Measurements from ENCODE around the gene FLT4. TPM values are rescaled to one million over a fixed set of nuclear protein-coding genes. Genes with fewer than 3 reads are reported as not detected.
"Not testable (repeated sequence)": the region's sequence is repeated elsewhere in the genome, so short reads cannot be mapped to it uniquely, and the experiment has no call there.

Gene FLT4
- total RNA-seq, 1 experiment from 2014 or later, result 0.44 TPM

GRCh38 chr5:180658774-180659564, 9.6 kb upstream of the FLT4 start:
- Histone ChIP-seq H3K4me1 (ENCODE audit: control insufficient read depth, insufficient read depth, low read length) (no peaks in the 10 kb centered on the region), H3K27ac (ENCODE audit: low read length) (no peak overlapping the region), H3K36me3 (ENCODE audit: control insufficient read depth, insufficient read depth, low read length) (no peaks in the 10 kb centered on the region), H3K4me3 (ENCODE audit: low read depth in 2 of 2, low read length in 2 of 2) (no peak overlapping the region), H3K27me3 (ENCODE audit: control insufficient read depth, insufficient read depth, low read length) (peaks cover 14% of the 10 kb centered on the region), H3K9me3 (ENCODE audit: control insufficient read depth, insufficient read depth, low read depth, low read length) (no peaks in the 10 kb centered on the region)
- ATAC-seq (peak; percentile 75), DNase-seq (ENCODE audit: low read depth, low spot score) (no peak)
- POLR2A ChIA-PET, result no interaction called here
- intact Hi-C loops (cut with micrococcal nuclease; ENCODE audit: unreplicated experiment), result no loop called here
- in situ Hi-C loops (cut with HindIII; ENCODE audit: low pct_unique_long_range_greater_than_20kb, low sequenced_read_pairs), result no loop called here
- BruUV-seq (replicated peaks), result no TSS peak
- CTCF ChIA-PET, result no interaction called here
- TF ChIP-seq POLR2AphosphoS5 (IDR thresholded peaks at IDR 0.05; ENCODE audit: low read depth, low read length), result no peak
- no peak for TF ChIP-seq TCF7L2 (IDR thresholded peaks at IDR 0.05; ENCODE audit: low read depth, low read length)
- TF ChIP-seq CTCF (IDR thresholded peaks at IDR 0.05), result no peak
- no peak for TF ChIP-seq REST (IDR thresholded peaks at IDR 0.05; ENCODE audit: insufficient read depth in 1 of 2, low read depth in 2 of 2, low read length in 1 of 2)
- no peak for TF ChIP-seq SIN3A (IDR thresholded peaks at IDR 0.05; ENCODE audit: borderline replicate concordance, insufficient read depth, low read depth, low read length)

- in situ Hi-C loops (cut with HindIII; ENCODE audit: low pct_unique_long_range_greater_than_20kb, low sequenced_read_pairs); DNase-seq (ENCODE audit: low read depth, low spot score); H3K9me3 ChIP-seq (ENCODE audit: control insufficient read depth, insufficient read depth, low read depth, low read length); ATAC-seq; H3K4me1 ChIP-seq (ENCODE audit: control insufficient read depth, insufficient read depth, low read length); intact Hi-C loops (cut with micrococcal nuclease; ENCODE audit: unreplicated experiment); CTCF ChIA-PET; BruUV-seq (replicated peaks); H3K4me3 ChIP-seq (ENCODE audit: low read depth in 2 of 2, low read length in 2 of 2); H3K36me3 ChIP-seq (ENCODE audit: control insufficient read depth, insufficient read depth, low read length); POLR2A ChIA-PET; H3K27ac ChIP-seq (ENCODE audit: low read length): not testable (repeated sequence)
- peaks cover 16% of the 10 kb centered on the region for H3K27me3 ChIP-seq (ENCODE audit: control insufficient read depth, insufficient read depth, low read length)
Observed at GRCh38 chr5:180655243-180655642, 5.8 kb upstream of the FLT4 start.

- in situ Hi-C loops (cut with HindIII; ENCODE audit: low pct_unique_long_range_greater_than_20kb, low sequenced_read_pairs), result no loop called here
- ChIA-PET POLR2A (no interaction called here), CTCF (interaction anchor here (0.6 kb wide), 1 partner anchor 173 kb away, joined by 7 read pairs; no protein-coding TSS in a partner anchor)
- no TSS peak for BruUV-seq (replicated peaks)
- intact Hi-C loops (cut with micrococcal nuclease; ENCODE audit: unreplicated experiment), result no loop called here
- H3K27me3 ChIP-seq (ENCODE audit: control insufficient read depth, insufficient read depth, low read length), result peaks cover 15% of the 10 kb centered on the region
- no peak overlapping the region for H3K4me3 ChIP-seq (ENCODE audit: low read depth in 2 of 2, low read length in 2 of 2)
- ATAC-seq, result no peak
- TF ChIP-seq REST (IDR thresholded peaks at IDR 0.05; ENCODE audit: insufficient read depth in 1 of 2, low read depth in 2 of 2, low read length in 1 of 2), result no peak
- no peak for TF ChIP-seq POLR2AphosphoS5 (IDR thresholded peaks at IDR 0.05; ENCODE audit: low read depth, low read length)
- TF ChIP-seq SIN3A (IDR thresholded peaks at IDR 0.05; ENCODE audit: borderline replicate concordance, insufficient read depth, low read depth, low read length), result no peak
- no peak for TF ChIP-seq CTCF (IDR thresholded peaks at IDR 0.05)
- TF ChIP-seq TCF7L2 (IDR thresholded peaks at IDR 0.05; ENCODE audit: low read depth, low read length), result no peak
- H3K9me3 ChIP-seq (ENCODE audit: control insufficient read depth, insufficient read depth, low read depth, low read length), result no peaks in the 10 kb centered on the region
- no peaks in the 10 kb centered on the region for H3K36me3 ChIP-seq (ENCODE audit: control insufficient read depth, insufficient read depth, low read length)
- DNase-seq (ENCODE audit: low read depth, low spot score), result no peak
- no peaks in the 10 kb centered on the region for H3K4me1 ChIP-seq (ENCODE audit: control insufficient read depth, insufficient read depth, low read length)
- no peak overlapping the region for H3K27ac ChIP-seq (ENCODE audit: low read length)
Observed at GRCh38 chr5:180652771-180653170, 3.4 kb upstream of the FLT4 start.
